D341Med (cell line): ENCODE measurements around the gene PPP1R1B.
A peak's percentile ranks its signal among the peaks of the same experiment; 100 is the strongest.

Experiments used
- DNase-seq: peaks from one replicate; pipeline ENCODE4 v3.0.0; 2012; ENCODE audit warnings: low spot score

The PPP1R1B gene

GRCh38 chr17:39632153-39632941, 5.6 kb downstream of the PPP1R1B start:
- no peak for DNase-seq

- DNase-seq: no peak
These were observed 6.9 kb downstream of the PPP1R1B start for GRCh38 chr17:39633570-39634183.

- DNase-seq: peak; percentile 77
These were observed 7.7 kb downstream of the PPP1R1B start for GRCh38 chr17:39634384-39634871.

- no peak for DNase-seq
These were observed 8.9 kb downstream of the PPP1R1B start for GRCh38 chr17:39635614-39636176.

GRCh38 chr17:39636587-39636926, 9.8 kb downstream of the PPP1R1B start:
- DNase-seq: no peak

GRCh38 chr17:39636927-39637736, 10.4 kb downstream of the PPP1R1B start, which contains the start of gene STARD3:
Gene STARD3, plus strand, starts transcription at chr17:39637144. Its CDS starts 16,388 bp downstream, at chr17:39653532.
- peak; percentile 99 for DNase-seq

GRCh38 chr17:39638317-39638716, 11.6 kb downstream of the PPP1R1B start:
- DNase-seq: no peak

GRCh38 chr17:39639043-39639442, 12.3 kb downstream of the PPP1R1B start:
- DNase-seq: no peak

- DNase-seq: no peak
These were observed 13.1 kb downstream of the PPP1R1B start for GRCh38 chr17:39639566-39640458.

- no peak for DNase-seq
These were observed 13.9 kb downstream of the PPP1R1B start for GRCh38 chr17:39640591-39641031.

GRCh38 chr17:39641097-39641496, 14.3 kb downstream of the PPP1R1B start:
- DNase-seq: no peak

GRCh38 chr17:39641883-39642282, 15.1 kb downstream of the PPP1R1B start:
- no peak for DNase-seq

GRCh38 chr17:39642291-39643074, 15.7 kb downstream of the PPP1R1B start:
- no peak for DNase-seq

GRCh38 chr17:39643271-39643670, 16.5 kb downstream of the PPP1R1B start:
- DNase-seq: no peak

- DNase-seq: no peak
These were observed 20.5 kb downstream of the PPP1R1B start for GRCh38 chr17:39647256-39647655.

GRCh38 chr17:39648616-39649366, 22.0 kb downstream of the PPP1R1B start:
- no peak for DNase-seq

GRCh38 chr17:39650121-39650579, 23.4 kb downstream of the PPP1R1B start:
- DNase-seq: no peak

- no peak for DNase-seq
These were observed 25.3 kb downstream of the PPP1R1B start for GRCh38 chr17:39651923-39652586.
